H1 (cell line): ENCODE measurements around the gene SLC35F3.

Experiments used
- CBX5 ChIP-seq: fragments of 300-800, 300-1000 bp; sonication (generic); IDR thresholded peaks from 2 replicates; pipeline ENCODE4 v1.7.1; 2016; ENCODE audit warnings: antibody characterized with exemption, low read length, low read depth
- CBX8 ChIP-seq: fragments of 300-800, 300-1000 bp; sonication (generic); IDR thresholded peaks from 2 replicates; pipeline ENCODE4 v1.7.1; 2016; ENCODE audit warnings: low read depth, low read length, borderline replicate concordance
- EZH2 ChIP-seq: fragments of 200-600 bp; sonication (generic); IDR thresholded peaks from 2 replicates; pipeline ENCODE4 v1.7.1; 2012; ENCODE audit warnings: low read depth, mild to moderate bottlenecking, moderate library complexity, low read length, inconsistent platforms; ENCODE audit not compliant: severe bottlenecking
- HDAC2 ChIP-seq, 2 experiments: fragments of 300-600 bp in 1 of 2; sonication (generic) in 1 of 2; IDR thresholded peaks; 2 replicates each; pipeline ENCODE4 v1.6.1; 2011 to 2012; ENCODE audit warnings: low read depth in 2 of 2, low read length in 2 of 2, mild to moderate bottlenecking in 2 of 2, moderate library complexity in 2 of 2, borderline replicate concordance in 1 of 2, inconsistent platforms in 1 of 2
- POLR2AphosphoS5 ChIP-seq: IDR thresholded peaks from 2 replicates; pipeline ENCODE4 v1.6.1; 2011; ENCODE audit warnings: low read depth, low read length
- SUZ12 ChIP-seq: fragments of 200-600 bp; sonication (generic); IDR thresholded peaks from 2 replicates; pipeline ENCODE4 v1.6.1; 2012; ENCODE audit warnings: mild to moderate bottlenecking, inconsistent platforms, low read length, moderate library complexity, mixed read lengths
- TCF12 ChIP-seq: IDR thresholded peaks from 2 replicates; pipeline ENCODE4 v1.6.1; 2011; ENCODE audit warnings: low read depth, mild to moderate bottlenecking, low read length
- TF ChIP-seq, protein P1 (sequence below), 3 experiments: IDR thresholded peaks; 1 replicate in 2 of 3; 2 replicates in 1 of 3; pipeline versions ENCODE4 v1.5.1 to v1.6.1; 2011; ENCODE audit warnings: low read length in 3 of 3, mild to moderate bottlenecking in 3 of 3, inconsistent platforms in 2 of 3, low read depth in 1 of 3, moderate library complexity in 1 of 3; ENCODE audit not compliant: insufficient read depth in 1 of 3; ENCODE audit errors: control extremely low read depth in 1 of 3

DNA sequence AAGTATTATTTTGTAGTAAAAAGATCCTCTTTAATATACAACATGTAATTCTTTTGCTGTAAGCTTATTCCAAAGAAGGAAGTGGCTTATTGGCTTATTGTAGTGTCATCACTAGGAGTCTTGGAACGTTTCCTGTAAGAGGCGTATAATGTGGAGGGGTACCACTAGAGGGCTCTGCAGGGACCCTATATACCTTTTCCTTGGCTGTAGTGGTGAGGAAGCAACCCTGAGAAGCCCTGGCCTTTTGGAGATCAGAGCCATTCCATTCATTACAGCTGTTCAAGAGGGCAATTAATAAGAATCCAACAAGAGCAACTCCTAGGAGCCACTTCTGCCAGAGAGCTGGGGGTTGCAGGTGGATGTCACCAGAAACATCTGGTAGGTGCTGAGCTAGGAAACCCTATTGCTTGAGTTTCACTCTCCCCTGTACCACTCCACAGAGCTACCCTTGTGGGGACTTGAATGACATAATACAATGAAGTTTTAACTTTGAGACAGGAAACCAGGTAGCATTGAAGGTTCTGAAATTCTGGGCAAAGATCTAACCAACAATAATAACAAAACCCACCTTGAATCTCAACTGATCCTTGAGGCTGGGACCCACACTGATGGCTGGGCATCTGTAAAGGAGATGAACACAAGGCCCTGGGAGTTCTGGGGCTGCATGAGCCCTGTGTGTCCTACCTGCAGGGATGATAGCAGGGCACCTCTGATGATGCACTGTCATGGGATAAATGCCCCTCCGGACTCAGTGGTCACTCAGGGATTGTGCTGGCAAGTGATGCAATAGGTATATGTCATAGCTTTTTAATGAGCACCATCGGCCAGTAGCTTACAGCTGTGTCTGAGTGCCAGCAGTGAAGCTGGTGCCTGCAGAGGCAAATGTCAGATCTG lies 308.5 kb downstream of the SLC35F3 start:
- TF ChIP-seq POLR2AphosphoS5 (no peak), SUZ12 (no peak), EZH2 (no peak), HDAC2 (IDR thresholded peaks at IDR 0.05; ENCODE audit: borderline replicate concordance in 1 of 2, low read depth in 2 of 2, low read length in 2 of 2) (no peak), TCF12 (no peak), CBX5 (no peak), CBX8 (no peak)
- TF ChIP-seq, protein P1, sequence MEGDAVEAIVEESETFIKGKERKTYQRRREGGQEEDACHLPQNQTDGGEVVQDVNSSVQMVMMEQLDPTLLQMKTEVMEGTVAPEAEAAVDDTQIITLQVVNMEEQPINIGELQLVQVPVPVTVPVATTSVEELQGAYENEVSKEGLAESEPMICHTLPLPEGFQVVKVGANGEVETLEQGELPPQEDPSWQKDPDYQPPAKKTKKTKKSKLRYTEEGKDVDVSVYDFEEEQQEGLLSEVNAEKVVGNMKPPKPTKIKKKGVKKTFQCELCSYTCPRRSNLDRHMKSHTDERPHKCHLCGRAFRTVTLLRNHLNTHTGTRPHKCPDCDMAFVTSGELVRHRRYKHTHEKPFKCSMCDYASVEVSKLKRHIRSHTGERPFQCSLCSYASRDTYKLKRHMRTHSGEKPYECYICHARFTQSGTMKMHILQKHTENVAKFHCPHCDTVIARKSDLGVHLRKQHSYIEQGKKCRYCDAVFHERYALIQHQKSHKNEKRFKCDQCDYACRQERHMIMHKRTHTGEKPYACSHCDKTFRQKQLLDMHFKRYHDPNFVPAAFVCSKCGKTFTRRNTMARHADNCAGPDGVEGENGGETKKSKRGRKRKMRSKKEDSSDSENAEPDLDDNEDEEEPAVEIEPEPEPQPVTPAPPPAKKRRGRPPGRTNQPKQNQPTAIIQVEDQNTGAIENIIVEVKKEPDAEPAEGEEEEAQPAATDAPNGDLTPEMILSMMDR (IDR thresholded peaks at IDR 0.05; ENCODE audit: control extremely low read depth in 1 of 3, insufficient read depth in 1 of 3, low read depth in 1 of 3, low read length in 3 of 3) = peak in 2 of 3 experiments; percentile 81 to 84; a peak in 3 of 4 replicates
